ENCODE results near the gene ZBTB32. TPM values are rescaled to one million over a fixed set of nuclear protein-coding genes. Genes with fewer than 3 reads are reported as not detected.

Gene ZBTB32
- total RNA-seq, 2 donors from 2014 or later: not detected

- DNase-seq (ENCODE audit: low spot score) (no peak), ATAC-seq (ENCODE audit: insufficient number of reproducible peaks, low FRiP score, low read depth) (no peak)
- peaks cover 19% of the 10 kb centered on the region for H3K36me3 ChIP-seq
Observed at GRCh38 chr19:35756377-35757230, 52.2 kb downstream of the ZBTB32 start, which contains the start of gene HSPB6. TSS of gene HSPB6 (minus strand) at chr19:35757029. CDS start at chr19:35757008, 21 bp downstream.

GRCh38 chr19:35757231-35757748 lies 52.9 kb downstream of the ZBTB32 start:
- H3K4me1 ChIP-seq (ENCODE audit: control insufficient read depth in 1 of 2, low read depth in 2 of 2): peaks cover 11 to 52% of the 10 kb centered on the region in 2 donors
- peak; percentile 76 for DNase-seq (ENCODE audit: low spot score)
- peak overlapping the region; percentile 98 to 99 for H3K27ac ChIP-seq
- H3K36me3 ChIP-seq: peaks cover 17% of the 10 kb centered on the region
- ATAC-seq (ENCODE audit: insufficient number of reproducible peaks, low FRiP score, low read depth): peak; percentile 57
- no peaks in the 10 kb centered on the region for H3K9me3 ChIP-seq
- TF ChIP-seq CTCF (IDR thresholded peaks at IDR 0.05): no peak
- no peaks in the 10 kb centered on the region for H3K27me3 ChIP-seq (replicated peaks; ENCODE audit: insufficient read depth)
- H3K4me3 ChIP-seq: peak overlapping the region; percentile 77

More at GRCh38 chr19:35756377-35757230, 52.2 kb downstream of the ZBTB32 start, which contains the start of gene HSPB6:
- Histone ChIP-seq H3K9me3 (no peaks in the 10 kb centered on the region), H3K4me3 (peak within 1 kb of the TSS; percentile 77), H3K4me1 (ENCODE audit: control insufficient read depth in 1 of 2, low read depth in 2 of 2) (peaks cover 11 to 52% of the 10 kb centered on the region in 2 donors), H3K27ac (peak within 1 kb of the TSS; percentile 98 to 99), H3K27me3 (replicated peaks; ENCODE audit: insufficient read depth) (no peaks in the 10 kb centered on the region)
- TF ChIP-seq CTCF (IDR thresholded peaks at IDR 0.05): no peak

- H3K4me3 ChIP-seq: peak within 1 kb of the TSS; percentile 77
- ATAC-seq (ENCODE audit: insufficient number of reproducible peaks, low FRiP score, low read depth) (peak; percentile 92), DNase-seq (ENCODE audit: low spot score) (peak; percentile 94)
- no peaks in the 10 kb centered on the region for H3K27me3 ChIP-seq (replicated peaks; ENCODE audit: insufficient read depth)
- no peaks in the 10 kb centered on the region for H3K9me3 ChIP-seq
- H3K27ac ChIP-seq: peak within 1 kb of the TSS; percentile 98 to 99
- TF ChIP-seq CTCF (IDR thresholded peaks at IDR 0.05): no peak
- peaks cover 12% of the 10 kb centered on the region for H3K36me3 ChIP-seq
- H3K4me1 ChIP-seq (ENCODE audit: control insufficient read depth in 1 of 2, low read depth in 2 of 2): peaks cover 11 to 52% of the 10 kb centered on the region in 2 donors
Observed at GRCh38 chr19:35757749-35758608, 53.6 kb downstream of the ZBTB32 start, which contains the start of gene PROSER3. TSS of gene PROSER3 (plus strand) at chr19:35758176. CDS start at chr19:35758216, 40 bp downstream.

GRCh38 chr19:35759697-35760096 lies 55.3 kb downstream of the ZBTB32 start:
- H3K36me3 ChIP-seq: peaks cover 8% of the 10 kb centered on the region
- ATAC-seq (ENCODE audit: insufficient number of reproducible peaks, low FRiP score, low read depth) (no peak), DNase-seq (ENCODE audit: low spot score) (no peak)
- no peaks in the 10 kb centered on the region for H3K9me3 ChIP-seq
- no peak for TF ChIP-seq CTCF (IDR thresholded peaks at IDR 0.05)
- H3K27me3 ChIP-seq (replicated peaks; ENCODE audit: insufficient read depth): no peaks in the 10 kb centered on the region
- H3K4me1 ChIP-seq (ENCODE audit: control insufficient read depth in 1 of 2, low read depth in 2 of 2): peaks cover 11 to 47% of the 10 kb centered on the region in 2 donors
- H3K4me3 ChIP-seq: no peak overlapping the region
- H3K27ac ChIP-seq: no peak overlapping the region

Measured in thoracic aorta (tissue), 2 donors.